Measurements from ENCODE around the gene NEK6.

Gene NEK6

GRCh38 chr9:124296796-124297550, 39.2 kb downstream of the NEK6 start:
- DNase-seq (ENCODE audit: low spot score) = no peak

GRCh38 chr9:124297551-124297901, 39.8 kb downstream of the NEK6 start:
- DNase-seq (ENCODE audit: low spot score) = peak; percentile 45

DNA sequence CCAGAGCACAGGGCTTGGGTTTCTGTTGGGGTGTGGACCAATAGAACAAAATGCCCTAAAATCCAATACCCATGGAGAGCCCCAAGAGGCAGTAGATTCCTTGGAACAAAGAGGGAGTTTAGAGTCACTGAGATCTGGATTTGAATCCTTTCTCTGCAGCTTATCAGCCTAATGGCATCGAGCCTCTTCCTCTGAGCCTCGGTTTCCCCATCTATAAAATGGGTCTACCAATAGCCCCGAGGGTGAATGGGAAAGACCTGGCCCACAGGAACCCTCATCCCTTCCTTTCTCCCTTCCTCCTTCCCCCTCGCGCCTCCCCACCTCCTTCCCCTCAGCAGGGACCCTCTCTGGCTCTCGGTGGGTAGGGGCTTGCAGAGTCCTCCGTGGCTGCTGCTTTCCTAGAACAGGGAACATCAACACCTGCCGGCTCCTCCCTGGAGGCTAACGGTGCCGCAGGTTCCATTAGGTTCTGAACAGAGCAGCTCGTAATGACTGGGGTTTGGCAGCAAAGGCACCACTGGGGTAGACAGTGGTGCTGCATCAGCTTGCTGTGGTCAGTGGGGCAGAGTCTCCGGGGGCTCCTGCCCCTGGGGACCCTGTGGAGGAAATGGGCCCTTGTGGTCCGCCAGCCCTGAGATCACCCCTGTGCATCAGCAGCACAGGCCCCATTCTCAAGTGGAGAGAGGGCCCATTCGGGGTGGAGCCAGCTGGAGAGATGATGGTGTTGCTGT, 40.3 kb downstream of the NEK6 start:
- DNase-seq (ENCODE audit: low spot score) = no peak

- no peak for DNase-seq (ENCODE audit: low spot score)
These were observed 41.0 kb downstream of the NEK6 start for GRCh38 chr9:124298646-124299235.

DNA sequence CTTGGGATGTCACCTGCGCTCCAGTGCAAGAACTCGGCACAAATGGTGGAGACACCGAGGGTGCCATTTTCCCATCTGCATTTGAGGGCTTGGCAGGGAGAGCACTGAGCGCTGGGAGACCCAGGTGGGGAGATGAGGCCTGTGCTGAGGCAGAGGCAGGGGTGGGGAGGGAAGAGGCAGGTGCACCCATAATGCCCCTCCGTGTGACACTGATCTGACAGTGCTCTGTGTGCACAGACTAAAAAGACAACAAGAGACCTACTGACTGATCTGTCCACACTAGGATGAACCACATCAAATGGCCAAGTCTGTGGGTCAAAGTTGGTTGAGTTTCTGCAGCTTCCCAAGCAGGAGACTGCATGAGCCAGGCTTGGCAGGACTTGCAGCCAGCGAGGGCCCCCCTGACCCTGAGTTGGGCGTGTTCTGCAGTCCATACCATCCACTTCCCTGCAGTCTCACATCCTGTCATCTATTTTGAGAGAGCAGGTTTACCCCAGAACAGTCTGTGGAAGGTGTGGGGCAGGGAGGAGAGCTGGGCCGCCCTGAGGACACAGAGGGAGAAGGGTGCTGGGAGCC, 41.9 kb downstream of the NEK6 start:
- no peak for DNase-seq (ENCODE audit: low spot score)

DNA sequence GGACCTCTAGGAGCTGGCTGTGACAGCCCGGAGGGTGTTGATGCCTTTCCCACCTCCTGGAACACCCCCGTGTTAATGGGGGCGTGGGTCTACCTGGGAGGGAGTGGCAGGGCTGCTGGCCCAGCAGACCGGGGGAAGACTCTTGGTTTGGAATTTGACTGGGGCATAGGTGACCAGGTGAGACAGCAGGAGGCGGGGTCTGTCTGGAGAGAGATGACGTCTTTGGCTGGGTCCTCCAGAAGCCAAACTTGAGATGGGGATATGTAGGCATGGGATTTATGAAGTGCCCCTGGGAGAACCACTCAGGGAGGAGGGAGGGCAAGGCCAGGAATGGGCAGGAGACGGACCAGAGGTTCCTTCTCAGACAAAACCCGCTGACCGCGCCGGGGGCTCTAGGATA, 42.6 kb downstream of the NEK6 start:
- no peak for DNase-seq (ENCODE audit: low spot score)

- no peak for DNase-seq (ENCODE audit: low spot score)
These were observed 45.2 kb downstream of the NEK6 start for GRCh38 chr9:124302921-124303320.

- DNase-seq (ENCODE audit: low spot score) = no peak
These were observed 46.0 kb downstream of the NEK6 start for GRCh38 chr9:124303762-124304161.

- no peak for DNase-seq (ENCODE audit: low spot score)
These were observed 46.5 kb downstream of the NEK6 start for GRCh38 chr9:124304285-124304684.

- DNase-seq (ENCODE audit: low spot score) = no peak
These were observed 48.5 kb downstream of the NEK6 start for GRCh38 chr9:124306098-124306735.

GRCh38 chr9:124307379-124308030, 49.8 kb downstream of the NEK6 start:
- no peak for DNase-seq (ENCODE audit: low spot score)

DNA sequence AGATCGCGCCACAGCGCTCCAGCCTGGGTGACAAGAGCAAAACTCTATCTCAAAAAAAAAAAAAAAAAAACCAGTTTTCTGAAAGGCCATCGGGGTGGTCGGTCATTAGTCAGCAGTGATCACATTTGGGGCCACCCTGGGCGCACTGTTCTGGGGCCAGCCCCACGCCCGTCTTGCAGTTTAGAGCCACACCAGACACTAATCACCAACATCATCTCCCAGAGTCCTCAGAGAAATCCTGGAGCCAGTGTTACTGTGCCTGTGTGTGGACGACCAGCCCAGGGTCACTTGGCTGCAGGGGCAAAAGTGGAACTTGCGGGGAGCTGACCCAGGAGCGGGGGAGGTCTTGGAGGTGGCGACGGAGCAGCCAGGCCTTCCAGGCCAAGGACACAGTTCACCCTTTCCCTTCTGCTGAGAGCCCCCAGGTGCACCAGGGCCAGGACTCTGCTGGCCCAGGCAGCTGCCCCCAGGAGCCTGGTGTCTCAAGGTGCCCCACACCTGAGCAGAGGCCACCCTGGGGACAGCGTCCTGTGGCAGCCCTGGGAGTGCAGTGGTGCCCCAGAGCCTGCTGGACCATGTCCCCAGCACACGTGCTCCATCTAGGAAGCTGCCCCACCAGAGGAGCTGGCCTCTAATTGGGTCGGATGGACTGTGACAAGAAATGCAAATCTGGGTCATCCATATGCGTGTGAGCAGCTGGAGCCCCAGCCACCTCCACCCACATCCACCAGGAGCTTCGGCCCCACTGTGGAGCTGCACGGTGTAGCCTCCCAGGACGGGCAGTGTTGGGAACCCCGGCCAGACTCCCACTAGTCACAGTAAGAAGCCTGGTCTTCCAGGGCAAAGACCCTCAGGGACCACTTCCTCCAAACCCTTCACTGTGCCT, 51.1 kb downstream of the NEK6 start:
- no peak for DNase-seq (ENCODE audit: low spot score)

GRCh38 chr9:124309667-124310084, 51.9 kb downstream of the NEK6 start:
- DNase-seq (ENCODE audit: low spot score) = no peak

DNA sequence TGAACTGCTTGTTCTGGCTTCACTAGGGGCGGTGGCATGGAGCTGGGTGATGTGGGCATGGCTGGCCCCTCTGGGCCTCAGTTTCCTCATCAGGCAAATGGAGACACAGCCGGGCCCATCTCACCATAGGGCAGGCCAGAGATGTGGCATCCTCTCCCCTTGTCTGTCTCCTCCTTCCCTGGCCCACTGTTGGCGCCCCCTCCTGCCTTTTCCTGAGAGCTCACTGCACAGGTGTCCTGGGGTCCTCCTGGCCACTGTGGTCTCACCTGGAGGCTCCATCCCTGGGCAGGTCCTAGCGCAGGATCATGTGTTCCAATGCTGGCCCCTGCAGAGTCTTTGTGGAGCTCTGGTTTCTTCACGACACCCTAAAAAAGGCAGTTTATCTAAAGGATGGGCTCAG, 53.5 kb downstream of the NEK6 start:
- no peak for DNase-seq (ENCODE audit: low spot score)

DNA sequence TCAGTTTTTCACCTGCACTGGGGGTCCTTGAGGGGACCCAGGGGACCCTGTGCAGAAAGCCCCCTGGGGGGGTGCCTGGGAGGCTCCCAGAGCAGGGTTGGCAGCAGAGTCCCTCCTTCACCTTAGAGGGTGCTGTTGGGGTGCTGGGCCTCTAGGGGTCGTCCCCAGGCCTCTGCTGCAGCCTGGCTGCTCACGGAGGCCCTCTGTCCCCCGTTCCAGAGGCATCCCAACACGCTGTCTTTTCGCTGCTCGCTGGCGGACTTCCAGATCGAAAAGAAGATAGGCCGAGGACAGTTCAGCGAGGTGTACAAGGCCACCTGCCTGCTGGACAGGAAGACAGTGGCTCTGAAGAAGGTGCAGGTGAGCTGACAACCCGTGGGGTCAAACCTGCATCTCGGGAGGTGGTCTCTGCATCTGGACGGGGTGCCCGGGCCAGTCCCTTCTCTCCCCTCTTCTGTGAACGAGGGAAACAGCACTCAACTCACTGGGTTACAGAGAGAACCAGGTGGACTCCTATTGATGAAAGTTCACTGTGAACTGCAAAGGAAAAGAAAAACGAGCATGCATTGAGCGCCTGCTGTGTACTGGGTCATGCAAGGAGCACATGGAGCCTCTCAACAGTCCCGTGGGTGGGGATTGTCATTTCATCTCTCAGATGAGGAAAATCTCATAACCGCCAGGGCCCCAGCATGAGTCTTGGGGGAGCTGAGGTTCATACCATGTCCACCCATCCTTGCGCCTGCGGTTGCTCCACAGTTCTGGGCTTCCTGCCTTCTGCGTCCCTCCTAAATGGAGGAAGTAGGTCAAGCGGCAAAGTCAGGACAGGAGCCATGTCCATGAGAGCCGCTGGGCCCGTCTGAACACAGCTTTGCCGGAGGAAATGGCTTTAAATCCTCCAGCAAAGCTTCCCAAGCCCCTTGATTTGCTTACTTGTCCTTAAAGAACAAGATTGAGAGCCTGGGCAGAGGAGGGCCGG, 54.8 kb downstream of the NEK6 start:
- no peak for DNase-seq (ENCODE audit: low spot score)

GRCh38 chr9:124313940-124314339, 56.2 kb downstream of the NEK6 start:
- no peak for DNase-seq (ENCODE audit: low spot score)

DNA sequence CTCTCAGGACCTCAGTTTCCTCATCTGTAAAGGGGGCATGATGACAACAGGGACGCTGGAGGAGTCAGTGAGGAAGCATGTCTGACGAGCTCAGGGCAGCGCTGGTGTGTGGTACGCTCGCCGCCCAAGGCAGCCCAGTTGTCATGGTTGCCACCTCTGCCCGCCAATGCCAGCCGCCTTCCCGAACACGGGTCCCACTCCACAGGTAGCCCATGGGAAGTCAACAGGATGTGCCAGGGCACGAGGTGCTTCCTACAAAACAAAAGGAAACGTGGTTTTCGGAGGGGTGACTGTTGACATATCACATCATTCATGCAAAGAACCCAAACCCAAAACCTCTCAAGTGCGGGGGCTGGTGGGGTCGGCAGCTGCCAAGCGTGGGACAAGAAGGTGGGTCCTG, 58.1 kb downstream of the NEK6 start:
- DNase-seq (ENCODE audit: low spot score) = no peak

DNA sequence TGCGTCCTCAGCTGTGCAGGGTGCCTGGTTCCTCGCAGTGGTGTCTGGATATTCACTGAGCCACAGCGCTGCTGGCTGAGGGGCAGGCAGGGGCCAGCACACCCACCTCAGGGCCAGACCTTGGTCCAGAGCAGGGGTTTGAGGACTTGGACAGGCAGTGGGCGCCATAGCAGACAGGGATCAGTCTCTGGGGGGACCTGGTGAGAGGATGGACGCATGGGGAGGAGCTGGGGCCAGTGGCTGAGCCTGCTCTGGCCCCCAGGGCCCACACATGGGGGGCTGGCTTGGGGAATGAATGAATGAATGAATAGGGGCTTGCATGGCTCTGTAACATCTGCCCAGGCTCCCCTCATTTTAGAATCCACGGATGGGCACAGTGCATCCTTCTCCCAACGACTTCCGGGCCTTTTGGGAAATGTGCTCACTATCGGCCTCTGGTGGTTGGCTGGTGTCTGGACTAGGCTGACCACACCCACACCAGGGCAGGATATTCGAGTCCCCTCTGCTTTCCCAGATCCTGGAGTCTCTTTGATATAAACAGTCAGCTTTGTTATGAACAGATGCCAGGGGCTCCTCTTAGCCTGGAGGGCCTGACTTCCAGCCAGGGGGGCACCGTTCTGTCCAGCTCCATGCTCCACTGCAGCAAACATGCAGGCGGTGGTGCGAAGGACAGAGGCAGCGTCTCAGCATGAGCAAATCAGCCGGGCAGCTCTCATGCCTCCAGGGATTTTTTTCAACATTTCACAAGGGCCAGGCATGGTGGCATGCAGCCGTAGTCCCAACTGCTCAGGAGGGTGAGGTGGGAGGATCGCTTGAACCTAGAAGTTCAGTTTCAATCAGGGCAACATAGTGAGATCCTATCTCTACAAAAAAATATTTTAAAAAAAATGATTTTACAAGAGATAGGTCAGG, 62.6 kb downstream of the NEK6 start:
- peak; percentile 37 for DNase-seq (ENCODE audit: low spot score)

DNA sequence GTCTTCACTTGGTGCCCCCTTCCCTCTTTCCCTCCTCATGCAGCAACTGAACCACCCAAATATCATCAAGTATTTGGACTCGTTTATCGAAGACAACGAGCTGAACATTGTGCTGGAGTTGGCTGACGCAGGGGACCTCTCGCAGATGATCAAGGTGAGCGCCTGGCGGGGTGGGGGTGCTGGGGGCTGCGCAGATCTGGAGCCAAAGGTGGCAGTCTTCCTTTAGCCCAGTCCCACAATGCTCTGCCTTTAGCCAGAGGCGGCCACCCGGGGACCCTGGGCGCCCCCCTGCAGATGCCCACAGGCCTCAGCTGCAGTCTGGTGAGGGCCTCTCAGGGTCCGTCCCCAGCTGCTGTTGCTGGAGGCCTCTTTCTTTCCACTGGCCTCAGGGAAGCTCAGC, 63.7 kb downstream of the NEK6 start:
- DNase-seq (ENCODE audit: low spot score) = no peak

All from pons (tissue), 1 donor.